Keratinocyte (primary cell): ENCODE data around the gene GATAD2B.

Experiments used
- CTCF ChIP-seq, 3 experiments: IDR thresholded peaks in 1 of 3; conservative IDR thresholded peaks in 1 of 3; optimal IDR thresholded peaks in 1 of 3; 2 replicates in 2 of 3; 3 replicates in 1 of 3; pipeline versions ENCODE3 to v1.5.1; 2011; ENCODE audit warnings: low read length in 3 of 3, mild to moderate bottlenecking in 3 of 3, moderate library complexity in 2 of 3, control low read depth in 1 of 3, inconsistent platforms in 1 of 3; ENCODE audit not compliant: insufficient read depth in 2 of 3; ENCODE audit errors: extremely low read depth in 1 of 3
- EZH2 ChIP-seq: IDR thresholded peaks from one replicate; pipeline ENCODE4 v1.6.1; 2012; ENCODE audit warnings: inconsistent platforms, mild to moderate bottlenecking, low read length, moderate library complexity

- TF ChIP-seq CTCF (optimal IDR thresholded peaks at IDR 0.05 in 1 of 3, IDR thresholded peaks at IDR 0.05 in 1 of 3, conservative IDR thresholded peaks at IDR 0.05 in 1 of 3; ENCODE audit: extremely low read depth in 1 of 3, insufficient read depth in 2 of 3, low read length in 3 of 3) (no peak), EZH2 (no peak)
Measured at GRCh38 chr1:153831026-153831425, 91.7 kb downstream of the GATAD2B start.
